Endothelial cell of umbilical vein (primary cell): ENCODE data around the gene C17orf100. TPM values are rescaled to one million over a fixed set of nuclear protein-coding genes. Genes with fewer than 3 reads are reported as not detected.

ENCODE experiments used
- BruUV-seq: library from RNA; stranded (reverse); fragments of 400-500 nt; replicated peaks from 2 replicates; lab custom pipeline; 2021; lab: Mats Ljungman, UMichigan
- CTCF ChIA-PET: fragments of 300-600, 350-600 bp; sonication (Branson Sonifier 250); formaldehyde crosslinking; loops from one replicate; lab custom pipeline; 2021; ENCODE audit warnings: antibody characterized with exemption, inconsistent platforms; lab: Charles Lee
- POLR2A ChIA-PET: fragments of 300-600, 350-600 bp; sonication (Branson Sonifier 250); formaldehyde crosslinking; loops from one replicate; lab custom pipeline; 2021; ENCODE audit warnings: antibody characterized with exemption, inconsistent platforms; lab: Charles Lee
- DNase-seq: peaks from one replicate; pipeline ENCODE4 v3.0.0-alpha.2; 2011; ENCODE audit warnings: low read depth, low spot score
- FAIRE-seq: peaks from 2 replicates; lab custom pipeline; 2011; peaks lifted over from hg19 to GRCh38; lab: Jason Lieb, UNC
- H2AFZ ChIP-seq: 2 replicates; pipeline ENCODE4 v1.6.0; 2012; ENCODE audit warnings: low read depth, low read length, control low read depth, inconsistent platforms
- H3K27ac ChIP-seq: 2 replicates; pipeline ENCODE4 v1.5.1; 2011; ENCODE audit warnings: low read depth, mild to moderate bottlenecking, control low read depth, low read length, moderate library complexity; ENCODE audit not compliant: insufficient read depth
- H3K27me3 ChIP-seq, 2 experiments: 2 replicates each; pipeline versions ENCODE4 v1.6.0 to v1.6.1; 2011; ENCODE audit warnings: low read length in 2 of 2, mixed read lengths in 1 of 2; ENCODE audit not compliant: control insufficient read depth in 2 of 2, insufficient read depth in 2 of 2
- H3K36me3 ChIP-seq, 2 experiments: 2 replicates in 1 of 2; 3 replicates in 1 of 2; pipeline ENCODE4 v1.5.1; 2011; ENCODE audit warnings: low read length in 2 of 2, mild to moderate bottlenecking in 1 of 2, moderate library complexity in 1 of 2; ENCODE audit not compliant: control insufficient read depth in 2 of 2, insufficient read depth in 2 of 2; ENCODE audit errors: extremely low read depth in 1 of 2
- H3K4me1 ChIP-seq: 3 replicates; pipeline ENCODE4 v1.5.1; 2011; ENCODE audit warnings: mild to moderate bottlenecking, low read length; ENCODE audit not compliant: control insufficient read depth, insufficient read depth; ENCODE audit errors: extremely low read depth
- H3K4me2 ChIP-seq: 2 replicates; pipeline ENCODE4 v1.6.1; 2011; ENCODE audit warnings: low read length, control low read depth, mixed read lengths; ENCODE audit not compliant: insufficient read depth
- H3K4me3 ChIP-seq, 3 experiments: fragments of 200-600 bp in 1 of 3; sonication (generic), shearing (Covaris generic) in 1 of 3; replicated peaks in 1 of 3; 2 replicates each; pipeline ENCODE4 v1.5.1; 2011 to 2016; ENCODE audit warnings: control low read depth in 3 of 3, low read length in 3 of 3, mild to moderate bottlenecking in 2 of 3, inconsistent platforms in 1 of 3, low read depth in 1 of 3, moderate library complexity in 1 of 3; ENCODE audit not compliant: insufficient read depth in 1 of 3
- H3K79me2 ChIP-seq: 2 replicates; pipeline ENCODE4 v1.6.0; 2012; ENCODE audit warnings: low read length, inconsistent platforms; ENCODE audit not compliant: control insufficient read depth, insufficient read depth
- H3K9ac ChIP-seq: replicated peaks from 2 replicates; pipeline ENCODE3; 2011; ENCODE audit warnings: low read length, control low read depth; ENCODE audit not compliant: insufficient read depth; ENCODE audit errors: extremely low read depth
- H3K9me1 ChIP-seq: replicated peaks from 3 replicates; pipeline ENCODE4 v1.6.0; 2011; ENCODE audit warnings: mild to moderate bottlenecking, low read length; ENCODE audit not compliant: control insufficient read depth, insufficient read depth; ENCODE audit errors: extremely low read depth
- H3K9me3 ChIP-seq: replicated peaks from 2 replicates; pipeline ENCODE4 v1.5.1; 2012; ENCODE audit warnings: low read length, inconsistent platforms; ENCODE audit not compliant: control insufficient read depth, insufficient read depth
- H4K20me1 ChIP-seq: replicated peaks from 2 replicates; pipeline ENCODE3; 2011; ENCODE audit warnings: mild to moderate bottlenecking, low read length; ENCODE audit not compliant: control insufficient read depth, insufficient read depth; ENCODE audit errors: extremely low read depth
- CTCF ChIP-seq, 2 donors: IDR thresholded peaks; 1 replicate in 1 of 2; 2 replicates in 1 of 2; pipeline ENCODE4 v1.5.1; 2011; ENCODE audit warnings: low read length in 2 of 2, mild to moderate bottlenecking in 2 of 2, moderate library complexity in 2 of 2, control low read depth in 1 of 2, inconsistent platforms in 1 of 2, low read depth in 1 of 2; ENCODE audit not compliant: insufficient read depth in 1 of 2; ENCODE audit errors: extremely low read depth in 1 of 2
- EZH2 ChIP-seq: IDR thresholded peaks from 2 replicates; pipeline ENCODE4 v1.6.1; 2012; ENCODE audit warnings: borderline replicate concordance, low read depth, mild to moderate bottlenecking, moderate library complexity, low read length, inconsistent platforms; ENCODE audit not compliant: severe bottlenecking
- FOS ChIP-seq: IDR thresholded peaks from 2 replicates; pipeline ENCODE4 v1.6.1; 2011; ENCODE audit warnings: mild to moderate bottlenecking, low read length, moderate library complexity, borderline replicate concordance; ENCODE audit not compliant: insufficient read depth
- GATA2 ChIP-seq: IDR thresholded peaks from 2 replicates; pipeline ENCODE4 v1.7.0; 2011; ENCODE audit warnings: low read depth, mild to moderate bottlenecking, moderate library complexity, mixed read lengths, low read length; ENCODE audit not compliant: insufficient read length, insufficient read depth
- JUN ChIP-seq: IDR thresholded peaks from 2 replicates; pipeline ENCODE4 v1.6.1; 2011; ENCODE audit warnings: borderline replicate concordance, low read depth; ENCODE audit not compliant: insufficient read length, insufficient read depth
- MAX ChIP-seq: IDR thresholded peaks from 2 replicates; pipeline ENCODE4 v1.6.1; 2011; ENCODE audit not compliant: insufficient read depth, insufficient read length
- MYC ChIP-seq: IDR thresholded peaks from one replicate; pipeline ENCODE4 v1.6.1; 2011; ENCODE audit warnings: mild to moderate bottlenecking, low read depth, low read length
- POLR2A ChIP-seq: IDR thresholded peaks from 2 replicates; pipeline ENCODE4 v1.6.1; 2012; ENCODE audit warnings: low read depth, mild to moderate bottlenecking, control low read depth, low read length
- POLR2AphosphoS5 ChIP-seq: IDR thresholded peaks from 2 replicates; pipeline ENCODE4 v1.6.1; 2012; ENCODE audit warnings: low read depth, mild to moderate bottlenecking, control low read depth, low read length, moderate library complexity; ENCODE audit not compliant: insufficient read depth
- dilution Hi-C: fragments of 300-500 bp; cut with MboI; formaldehyde crosslinking; loops from one replicate; pipeline ENCODE4 v1.15.0; 2019; ENCODE audit warnings: low sequenced_read_pairs; ENCODE audit not compliant: extremely low pct_ligation_motif_present
- intact Hi-C: fragments of 100-400 bp; cut with micrococcal nuclease; formaldehyde crosslinking; loops from one replicate; pipeline ENCODE4 v1.10.0; 2022
- polyA plus RNA-seq, 4 experiments: library from polyadenylated mRNA; depleted of rRNA in 3 of 4; stranded (reverse) in 3 of 4; unstranded in 1 of 4; fragments of >200 nt; gene quantifications; 2 replicates each; pipeline versions ENCODE4 v1.2.1 to v1.2.3, GENCODE V29; 2011 to 2012; ENCODE audit warnings: missing spikeins in 1 of 4
- total RNA-seq: library from RNA; stranded (reverse); gene quantifications from 2 replicates; pipeline ENCODE4 v1.2.3, GENCODE V29; 2021

Gene C17orf100
- total and polyA plus RNA-seq, 2 donors (not counting 3 experiments of a cell fraction or from before 2014, with no cell fraction given): 0.99 to 1.4 TPM

- FAIRE-seq: no peak
Measured at GRCh38 chr17:6660805-6661463, 9.4 kb downstream of the C17orf100 start.

More at GRCh38 chr17:6660805-6661463, 9.4 kb downstream of the C17orf100 start:
- Histone ChIP-seq H3K27me3 (peaks cover 19 to 33% of the 10 kb centered on the region in 2 experiments), H3K9ac (no peak overlapping the region), H3K9me3 (no peaks in the 10 kb centered on the region), H3K36me3 (no peaks in the 10 kb centered on the region), H3K4me3 (no peak overlapping the region), H3K79me2 (no peaks in the 10 kb centered on the region), H3K9me1 (no peaks in the 10 kb centered on the region), H3K27ac (no peak overlapping the region), H3K4me2 (no peak overlapping the region), H2AFZ (no peak overlapping the region), H3K4me1 (no peaks in the 10 kb centered on the region), H4K20me1 (no peaks in the 10 kb centered on the region)
- intact Hi-C loops (no loop called here), dilution Hi-C loops (no loop called here)
- ChIA-PET CTCF (interaction anchor here (1.0 to 2.0 kb wide), 3 partner anchors 41 to 344 kb away, joined by 3 to 9 read pairs (median 3); no protein-coding TSS in a partner anchor), POLR2A (no interaction called here)
- no TSS peak for BruUV-seq
- DNase-seq: no peak
- TF ChIP-seq MYC (no peak), FOS (no peak), POLR2AphosphoS5 (no peak), JUN (no peak), CTCF (IDR thresholded peaks at IDR 0.05; ENCODE audit: extremely low read depth in 1 of 2, insufficient read depth in 1 of 2, low read depth in 1 of 2, low read length in 2 of 2) (no peak), GATA2 (no peak), POLR2A (no peak), MAX (no peak), EZH2 (no peak)
